GM12892 (cell line): Measurements from ENCODE around the gene GOLGA6L7.
"Not testable (repeated sequence)": the region's sequence is repeated elsewhere in the genome, so short reads cannot be mapped to it uniquely, and the experiment has no call there.

Experiments used
- POLR2A ChIP-seq: IDR thresholded peaks from 2 replicates; pipeline ENCODE4 v1.6.1; 2011; ENCODE audit warnings: low read depth, low read length, control low read depth
- POLR2AphosphoS5 ChIP-seq: IDR thresholded peaks from 2 replicates; pipeline ENCODE4 v1.6.1; 2011; ENCODE audit warnings: low read depth, low read length, control low read depth
- TAF1 ChIP-seq: IDR thresholded peaks from 2 replicates; pipeline ENCODE4 v1.6.1; 2011; ENCODE audit warnings: low read depth, mild to moderate bottlenecking, control low read depth, low read length, borderline replicate concordance

DNA sequence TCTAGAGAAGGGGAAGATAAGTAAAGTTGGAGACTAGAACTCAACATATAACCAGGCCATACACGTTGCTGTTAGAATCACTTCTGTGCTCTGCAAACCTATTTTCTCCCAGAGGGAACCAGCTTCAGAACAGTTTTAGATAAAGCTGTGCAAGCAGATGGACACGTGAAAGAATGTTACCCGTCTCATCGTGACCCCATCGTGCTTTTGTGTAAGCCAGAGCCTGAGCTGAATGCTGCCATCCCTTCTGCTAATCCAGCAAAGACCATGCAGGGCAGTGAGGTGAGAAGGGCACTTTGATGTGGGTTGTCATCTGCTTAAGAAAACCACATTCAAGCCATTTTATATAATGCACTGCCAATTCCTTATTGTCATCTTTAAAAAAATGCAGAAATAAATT, 40.3 kb downstream of the GOLGA6L7 start:
- TF ChIP-seq POLR2A, POLR2AphosphoS5, TAF1: not testable (repeated sequence)
